Stimulated activated CD4-positive, alpha-beta T cell treated with anti-CD3 and anti-CD28 coated beads, Interleukin-1b, Interleukin-23, amount 100 ng/mL, for 24 hours (primary cell): ENCODE results near the gene HPSE2.
"Not testable (repeated sequence)": the region's sequence is repeated elsewhere in the genome, so short reads cannot be mapped to it uniquely, and the experiment has no call there.

Experiments
- DNase-seq, 4 experiments: peaks; one replicate each; pipeline ENCODE4 v3.0.0-alpha.2; 2020; ENCODE audit warnings: low read depth in 4 of 4, low spot score in 1 of 4

HPSE2 gene

DNA sequence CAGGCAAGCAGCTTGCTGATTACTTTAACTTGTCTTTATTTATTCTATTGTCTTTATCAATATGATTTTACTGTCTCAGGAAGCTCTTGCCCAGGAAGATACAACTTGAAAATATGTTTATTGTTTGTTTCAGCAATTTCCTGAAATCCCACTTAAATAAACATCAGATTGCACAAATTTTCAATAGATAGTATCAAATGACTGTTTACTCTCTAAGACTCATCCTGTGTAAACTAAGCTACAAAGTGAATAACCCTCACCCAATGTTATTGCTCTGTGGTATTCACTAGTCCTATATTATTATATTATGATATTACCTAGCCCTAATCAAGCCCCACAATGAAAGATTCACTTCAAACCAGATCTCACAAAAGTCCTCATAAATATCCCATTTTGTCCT is 658.5 kb downstream of the HPSE2 start:
- DNase-seq: no peak

DNA sequence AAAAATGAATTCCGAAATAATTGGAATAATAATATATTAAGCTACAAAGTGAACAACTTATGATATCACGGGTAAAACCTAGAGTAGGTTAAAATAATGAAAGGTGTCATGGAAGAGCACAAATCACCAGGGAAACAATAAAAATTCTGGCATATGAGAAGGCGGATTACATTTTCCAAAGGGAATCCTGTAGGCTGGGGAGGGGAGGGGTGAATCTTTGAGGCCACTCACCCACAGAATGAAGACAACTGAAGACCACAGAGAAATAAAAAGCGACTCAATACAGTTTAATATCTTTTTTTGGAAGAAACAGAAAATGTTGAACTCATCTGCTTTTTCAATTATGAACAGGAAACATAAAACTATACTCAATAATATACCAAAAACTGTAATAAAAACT is 659.6 kb downstream of the HPSE2 start:
- no peak for DNase-seq

DNA sequence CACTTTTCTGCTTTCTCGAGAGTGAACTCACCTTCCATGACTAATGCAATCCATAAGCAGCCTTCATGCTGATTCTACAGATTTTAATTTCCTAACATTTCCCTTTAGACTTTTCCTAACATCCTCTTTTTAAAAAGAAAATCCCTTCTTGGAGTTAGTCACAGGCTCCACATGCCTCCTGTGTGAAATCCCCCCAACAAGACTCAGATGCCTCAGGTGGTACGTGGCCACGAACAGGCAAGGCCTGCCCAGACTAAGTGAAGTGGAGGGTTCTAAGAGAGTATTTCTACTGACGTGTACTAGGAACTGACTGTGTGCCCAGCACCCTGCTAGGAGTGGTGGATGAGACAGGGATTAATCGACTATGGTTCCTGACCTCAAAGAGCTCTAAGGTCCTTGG is 663.1 kb downstream of the HPSE2 start:
- no peak for DNase-seq

DNA sequence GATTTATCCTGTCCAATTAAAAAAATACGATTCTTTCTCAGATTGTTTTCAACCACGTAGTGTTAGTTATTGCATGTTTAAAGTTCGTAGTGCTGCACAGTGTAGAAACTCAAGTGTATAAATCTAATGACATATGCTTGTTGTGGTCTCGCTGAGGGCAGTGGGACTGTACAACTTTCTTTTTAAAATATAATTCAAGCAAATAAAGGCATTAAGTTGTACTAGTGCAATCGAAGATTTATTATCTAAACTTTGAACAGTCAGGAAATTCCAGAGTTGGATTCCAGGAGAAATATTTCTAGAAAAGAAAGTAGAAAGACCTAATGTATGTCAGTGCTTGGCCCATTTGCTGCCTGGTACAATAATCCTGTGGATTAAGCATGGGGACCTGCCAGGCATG is 664.8 kb downstream of the HPSE2 start:
- no peak for DNase-seq

DNA sequence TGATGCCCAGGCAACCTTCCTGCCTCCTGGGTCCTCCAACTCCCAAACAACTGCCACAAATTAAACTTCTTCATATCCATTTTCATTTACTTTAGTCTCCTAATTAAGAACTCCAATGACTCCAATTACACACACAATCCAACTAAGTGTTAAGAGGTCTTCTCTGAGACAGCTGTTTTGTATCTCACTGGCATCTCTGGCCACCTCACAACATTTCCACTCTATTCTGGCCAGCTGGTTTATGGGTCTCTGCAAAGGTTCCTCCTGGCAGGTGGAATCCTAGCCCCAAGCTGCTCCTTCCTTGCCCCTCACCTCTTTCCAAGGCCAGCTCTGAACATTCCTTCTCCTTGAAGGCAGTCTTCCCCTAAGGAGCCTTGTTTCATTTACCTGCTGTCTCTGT is 665.8 kb downstream of the HPSE2 start:
- DNase-seq: no peak

DNA sequence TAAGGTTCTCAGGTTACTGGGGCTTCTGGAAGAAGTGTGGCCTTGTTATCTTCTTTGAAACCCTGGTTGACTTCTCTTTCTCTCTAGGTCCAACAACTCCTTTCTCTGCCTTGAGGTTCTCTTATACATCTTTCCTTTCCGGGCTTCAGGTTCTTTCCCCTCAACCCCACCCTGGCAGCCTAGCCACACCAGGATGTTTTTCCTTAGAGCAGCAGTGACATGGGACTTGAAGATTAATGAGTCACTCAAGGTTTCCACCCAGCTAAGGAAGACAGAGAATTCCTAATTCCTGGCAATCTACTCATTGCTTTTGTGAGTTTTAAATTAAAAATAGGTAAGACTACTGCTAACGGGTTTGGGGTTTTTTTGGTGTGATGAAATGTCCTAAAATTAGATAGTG is 667.1 kb downstream of the HPSE2 start:
- DNase-seq: no peak

DNA sequence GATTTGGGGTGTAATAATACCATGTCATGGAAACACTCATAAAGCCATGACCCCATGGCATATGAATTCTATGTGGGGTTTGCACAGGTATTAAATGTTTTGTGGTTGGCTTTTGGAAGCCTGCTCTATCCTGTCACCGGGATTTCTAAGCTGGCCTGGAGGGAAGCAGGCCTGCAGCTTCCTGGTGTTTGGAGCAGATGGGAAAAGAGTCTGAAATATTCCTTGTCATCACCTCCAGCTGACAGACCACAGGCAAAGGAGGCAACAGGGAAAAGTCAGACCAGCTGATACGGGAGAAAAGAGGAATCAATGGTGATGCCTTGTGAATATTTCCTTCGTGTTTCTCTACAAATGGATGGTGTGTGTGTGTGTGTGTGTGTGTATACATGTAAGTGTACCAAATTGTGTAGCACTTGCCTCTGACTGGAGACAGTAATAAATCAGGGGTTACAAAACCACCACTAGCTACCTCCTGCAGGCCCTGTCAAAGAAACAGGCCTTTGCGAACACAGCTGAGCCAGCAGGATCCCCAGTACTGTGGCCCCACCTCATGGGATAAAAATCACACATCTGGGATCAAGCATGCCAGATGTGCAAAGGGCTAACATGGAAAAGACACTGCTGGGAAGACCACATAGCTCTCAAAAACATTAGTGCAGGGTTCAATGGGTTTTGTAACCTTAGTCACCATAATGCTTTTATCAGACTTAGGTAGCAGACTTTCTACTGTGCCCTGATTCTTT is 668.1 kb downstream of the HPSE2 start:
- no peak for DNase-seq

DNA sequence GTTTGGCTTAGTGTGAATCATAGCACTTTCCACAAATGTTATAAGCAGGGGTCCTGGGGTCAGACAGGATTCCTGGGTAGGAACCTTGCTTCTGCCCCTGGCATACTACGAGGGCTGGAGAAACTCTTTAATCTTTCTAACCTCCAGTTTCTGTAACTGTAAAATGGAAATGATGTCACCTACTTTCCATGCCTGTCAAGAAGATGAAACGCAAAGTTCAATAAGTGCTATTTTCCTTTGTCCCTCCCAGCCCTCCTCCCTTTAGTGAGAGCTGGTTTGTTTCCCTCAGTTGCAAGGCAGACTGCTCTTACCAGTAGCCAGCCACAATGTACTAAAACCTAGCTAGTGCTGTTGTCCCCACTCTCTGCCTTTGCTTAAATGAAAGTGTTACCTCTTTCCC is 671.8 kb downstream of the HPSE2 start:
- DNase-seq: no peak

DNA sequence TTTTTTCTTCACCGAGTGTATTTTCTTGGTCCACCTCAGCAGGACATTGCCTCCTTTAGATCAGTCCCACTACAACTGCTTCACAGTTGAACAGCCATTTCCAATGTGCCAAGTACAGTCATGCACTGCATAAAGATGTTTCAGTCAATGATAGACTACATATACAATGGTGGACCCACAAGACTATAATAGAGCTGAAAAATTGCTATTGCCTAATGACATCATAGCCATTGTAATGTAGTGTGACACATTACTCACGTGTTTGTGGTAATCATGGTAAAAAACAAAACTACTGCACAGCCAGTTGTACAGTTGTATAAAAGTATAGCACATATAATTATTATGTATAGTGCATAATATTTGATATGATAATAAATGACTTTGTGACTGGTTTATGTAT is 675.1 kb downstream of the HPSE2 start:
- no peak for DNase-seq

DNA sequence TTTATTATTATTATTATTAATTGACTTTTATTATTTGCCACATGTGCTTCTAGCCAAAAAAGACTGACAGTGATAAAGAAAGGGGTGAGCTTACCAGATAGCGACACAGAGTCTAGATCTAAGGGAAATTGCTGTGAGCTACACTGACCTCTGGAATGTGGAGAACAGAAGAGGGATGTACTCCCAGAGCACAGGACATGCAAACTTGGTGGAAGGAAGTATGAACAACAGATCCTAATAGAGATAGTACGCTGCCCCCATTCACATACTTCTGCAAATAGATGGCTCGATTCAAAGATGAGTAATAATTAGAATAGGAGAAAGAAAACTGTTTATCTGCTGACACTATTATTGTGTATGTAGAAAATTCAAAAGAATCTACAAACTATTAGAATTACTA is 679.6 kb downstream of the HPSE2 start:
- DNase-seq: no peak

DNA sequence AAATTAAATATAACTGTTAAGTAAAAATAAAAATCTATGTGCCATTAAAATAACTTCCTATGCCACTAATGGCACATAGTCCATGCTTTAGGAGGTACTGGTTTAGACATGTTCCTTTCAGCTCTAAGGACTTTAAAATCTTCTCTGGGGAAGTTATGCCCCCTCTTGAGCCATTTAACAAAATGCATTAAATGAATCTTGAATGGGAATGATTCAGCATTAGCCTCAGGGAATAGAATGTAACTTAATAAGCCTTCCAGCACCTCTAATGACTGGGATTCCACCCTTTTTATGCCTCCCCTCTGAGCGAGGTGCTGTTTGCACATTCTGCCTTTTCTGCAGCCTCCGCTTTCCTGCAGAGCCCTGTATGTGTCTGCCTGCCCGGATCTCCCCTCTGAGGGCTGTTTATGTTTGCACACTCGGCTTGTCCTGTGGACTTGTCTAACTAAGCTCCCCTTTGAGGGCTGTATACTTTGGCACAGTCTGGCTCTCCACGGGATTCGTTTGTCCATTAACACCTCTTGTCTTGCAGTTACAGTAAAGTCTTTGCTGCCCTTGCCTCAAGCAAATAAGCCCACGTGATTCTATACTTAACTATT is 680.5 kb downstream of the HPSE2 start:
- no peak for DNase-seq

DNA sequence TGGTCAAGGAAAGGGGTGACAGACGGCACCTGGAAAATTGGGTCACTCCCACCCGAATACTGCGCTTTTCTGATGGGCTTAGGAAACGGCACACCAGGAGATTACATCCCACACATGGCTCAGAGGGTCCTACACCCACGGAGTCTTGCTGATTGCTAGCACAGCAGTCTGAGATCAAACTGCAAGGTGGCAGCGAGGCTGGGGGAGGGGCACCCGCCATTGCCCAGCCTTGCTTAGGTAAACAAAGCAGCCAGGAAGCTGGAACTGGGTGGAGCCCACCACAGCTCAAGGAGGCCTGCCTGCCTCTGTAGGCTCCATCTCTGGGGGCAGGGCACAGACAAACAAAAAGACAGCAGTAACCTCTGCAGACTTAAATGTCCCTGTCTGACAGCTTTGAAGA is 694.1 kb downstream of the HPSE2 start:
- not testable (repeated sequence) for DNase-seq

DNA sequence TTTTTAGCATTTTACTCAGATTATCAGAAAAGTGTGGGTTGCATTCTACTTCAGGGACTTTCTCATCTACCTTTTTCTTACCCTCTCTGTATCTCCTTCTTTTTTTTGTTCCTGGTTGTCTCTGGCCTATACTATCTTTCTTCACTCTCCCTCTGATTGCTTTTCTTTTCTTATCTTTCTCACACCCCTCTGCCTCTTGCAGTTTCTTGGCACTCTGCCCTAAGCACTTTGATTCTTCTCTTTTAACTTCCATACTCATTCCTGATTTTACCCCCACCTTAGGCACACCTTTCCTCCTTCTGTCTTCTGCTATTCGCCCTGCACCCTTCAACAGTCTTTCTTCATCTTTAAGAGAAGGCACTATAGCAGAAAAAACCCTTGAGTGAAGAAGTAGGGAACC is 696.1 kb downstream of the HPSE2 start:
- no peak for DNase-seq

DNA sequence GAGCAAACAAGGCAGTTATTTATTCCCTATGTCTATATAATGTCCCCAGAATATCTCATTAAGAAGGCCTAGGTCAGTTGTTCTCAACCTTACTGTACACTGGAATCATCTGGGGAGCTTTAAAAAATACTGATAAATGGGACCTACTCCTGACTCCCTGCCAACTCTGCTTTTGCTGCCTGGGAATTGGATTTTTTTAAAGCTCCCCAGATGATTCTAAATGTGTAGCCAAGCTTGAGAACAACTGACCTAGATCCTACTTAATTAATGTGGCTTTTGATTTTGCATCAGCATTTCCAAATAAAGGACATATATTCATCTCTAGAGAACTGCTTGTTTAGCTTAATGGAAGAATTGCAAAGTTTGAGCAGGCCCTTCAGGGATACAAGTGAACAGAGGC is 697.2 kb downstream of the HPSE2 start:
- no peak for DNase-seq

DNA sequence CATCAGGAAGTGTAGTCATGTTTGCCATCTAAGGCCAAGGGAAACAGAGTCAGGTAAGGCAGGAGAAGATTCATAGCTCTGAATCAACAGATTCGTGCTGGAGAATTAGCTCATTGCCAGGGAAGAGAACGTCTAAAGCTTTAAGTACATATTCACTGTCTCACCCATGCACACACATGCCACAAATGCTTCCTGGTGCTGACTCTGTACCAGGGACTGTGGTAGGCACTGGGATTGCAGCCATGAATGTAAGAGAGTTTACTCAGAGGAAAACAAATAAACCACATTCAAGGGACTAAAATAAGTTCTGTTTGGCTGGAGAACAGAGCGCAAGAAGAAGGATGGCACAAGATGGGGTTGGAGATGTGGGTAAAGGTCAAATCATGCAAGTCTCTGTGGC is 699.1 kb downstream of the HPSE2 start:
- DNase-seq: no peak

DNA sequence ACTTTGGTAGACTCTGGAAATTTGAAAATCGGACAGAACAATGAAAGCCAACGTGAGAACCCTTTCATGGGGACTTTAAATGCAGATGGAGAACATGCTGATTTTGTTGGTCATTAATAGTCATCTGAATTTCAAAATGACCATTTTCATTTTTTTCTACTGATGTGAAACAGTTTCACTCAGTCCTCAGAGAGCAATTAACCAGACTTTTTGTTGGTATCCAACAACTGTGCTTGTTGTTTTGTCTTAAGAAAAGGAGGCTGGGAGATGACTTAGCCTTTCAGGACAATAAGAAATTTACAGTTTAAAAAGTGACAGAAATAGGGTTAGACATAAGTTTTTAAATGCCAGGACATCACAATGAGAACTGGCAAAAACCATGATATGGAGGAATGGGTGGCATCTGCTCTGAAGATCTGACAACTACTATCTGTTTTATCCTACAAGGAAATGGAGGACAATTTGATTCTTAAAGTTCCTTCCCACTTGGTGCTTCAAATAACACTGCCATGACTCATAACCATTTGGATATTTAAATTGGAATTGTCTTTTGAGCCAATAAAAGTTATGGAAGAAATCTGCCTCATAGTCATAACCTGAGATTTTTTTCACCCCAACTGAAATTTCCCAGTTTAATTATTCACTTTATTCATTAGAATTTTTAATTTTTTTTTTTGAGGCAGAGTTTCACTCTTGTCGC is 701.8 kb downstream of the HPSE2 start:
- DNase-seq: no peak

DNA sequence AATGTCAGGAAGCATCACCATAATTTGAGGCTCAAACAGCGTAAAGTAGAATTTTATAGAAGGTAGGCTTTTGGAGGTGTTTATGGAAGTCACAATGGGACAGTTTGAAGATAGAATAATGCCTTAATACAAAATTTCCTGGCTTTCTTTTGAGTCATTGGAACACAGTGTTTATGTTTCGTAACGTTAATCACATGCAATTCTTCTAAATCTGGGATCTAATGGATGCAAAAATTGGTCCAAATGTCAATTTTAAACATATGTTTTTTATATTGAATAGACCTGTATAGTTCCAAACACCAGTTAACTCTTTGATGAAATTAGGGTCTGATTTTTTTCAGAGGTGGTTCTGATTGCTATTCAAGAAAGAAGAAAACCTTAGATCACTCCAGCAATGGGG is 702.4 kb downstream of the HPSE2 start:
- no peak for DNase-seq

DNA sequence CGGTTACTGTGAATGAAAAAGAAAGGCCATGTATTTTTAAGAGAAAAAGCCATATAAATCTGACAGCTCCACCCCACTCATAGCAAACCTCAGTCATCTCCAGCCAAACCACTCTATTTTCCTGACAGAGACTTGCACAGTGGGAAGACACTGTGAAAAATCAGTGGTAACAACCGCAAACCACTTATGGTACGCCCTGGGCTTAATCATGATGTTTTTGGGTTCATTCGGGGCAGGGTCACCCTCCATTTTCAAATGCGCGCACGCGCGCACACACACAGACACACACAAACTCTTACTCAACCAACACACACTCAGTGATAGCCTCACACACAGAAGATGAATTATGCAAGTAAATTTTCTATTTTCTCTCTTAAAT is 706.9 kb downstream of the HPSE2 start:
- DNase-seq: no peak

DNA sequence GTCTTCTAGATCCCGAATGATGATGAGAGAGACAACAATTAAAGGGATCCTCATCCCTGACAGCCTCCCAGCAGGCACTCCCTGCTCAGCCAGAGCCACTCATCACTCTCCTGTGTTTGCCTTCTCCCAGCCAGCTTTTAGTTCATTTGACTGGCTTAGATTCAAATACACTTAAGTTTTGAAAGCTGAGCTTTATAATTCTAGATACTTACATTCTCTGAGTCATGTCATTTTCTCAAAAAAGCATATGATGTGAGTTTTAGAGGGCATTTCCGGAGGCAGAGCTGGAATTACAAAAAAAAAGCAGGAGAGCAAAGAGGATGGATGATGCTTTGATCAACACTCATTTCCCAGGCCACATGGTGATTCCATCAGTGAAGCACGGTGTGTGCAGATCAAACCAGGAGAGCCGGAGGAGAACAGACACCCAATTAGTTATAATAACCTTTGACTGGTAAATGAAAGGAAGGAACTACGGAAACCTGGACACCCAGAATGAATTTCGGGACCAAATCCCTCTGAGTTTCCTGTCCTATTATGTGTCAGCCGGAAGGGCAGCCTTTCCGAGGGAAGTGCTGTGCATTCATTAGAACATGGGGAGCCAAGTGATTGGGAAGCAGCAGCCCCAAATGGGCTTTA is 707.4 kb downstream of the HPSE2 start:
- no peak for DNase-seq

DNA sequence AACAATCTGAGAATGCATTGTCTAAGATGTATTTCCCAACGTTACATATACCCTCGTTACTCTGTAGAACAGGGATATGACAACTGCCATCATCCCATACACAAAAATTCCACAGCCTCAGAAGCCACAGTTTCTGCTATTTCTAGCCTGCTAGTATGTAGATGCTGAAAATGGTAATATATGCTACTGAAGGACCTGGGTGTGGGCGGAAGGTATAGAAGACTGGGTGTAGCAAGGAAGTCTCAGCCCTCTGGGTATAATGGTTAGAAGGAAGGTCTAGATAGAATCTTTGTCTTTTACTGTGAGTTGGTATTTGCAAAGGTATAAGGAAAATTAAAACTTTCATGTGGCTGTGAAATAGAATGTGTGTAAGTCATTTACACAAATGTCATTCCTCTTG is 709.7 kb downstream of the HPSE2 start:
- DNase-seq: no peak

DNA sequence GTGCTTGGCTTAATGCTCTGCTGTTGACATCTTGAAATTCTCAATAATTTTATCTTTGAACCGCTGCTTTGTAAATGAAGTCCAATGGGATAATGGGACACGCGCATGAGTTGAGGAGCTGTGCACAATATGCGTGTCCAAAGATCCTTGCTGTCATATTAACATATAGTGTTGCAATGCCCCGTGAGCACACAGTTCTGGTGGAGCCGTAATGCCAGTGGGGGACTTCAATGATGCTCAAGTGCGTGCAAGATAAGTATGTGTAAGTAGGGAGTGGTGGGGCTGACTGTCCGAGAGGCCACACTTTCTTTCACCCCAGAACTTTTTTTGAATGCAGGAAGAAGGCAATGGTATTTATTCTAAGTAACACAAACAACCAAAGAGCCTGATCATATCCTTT is 711.5 kb downstream of the HPSE2 start:
- DNase-seq: no peak

DNA sequence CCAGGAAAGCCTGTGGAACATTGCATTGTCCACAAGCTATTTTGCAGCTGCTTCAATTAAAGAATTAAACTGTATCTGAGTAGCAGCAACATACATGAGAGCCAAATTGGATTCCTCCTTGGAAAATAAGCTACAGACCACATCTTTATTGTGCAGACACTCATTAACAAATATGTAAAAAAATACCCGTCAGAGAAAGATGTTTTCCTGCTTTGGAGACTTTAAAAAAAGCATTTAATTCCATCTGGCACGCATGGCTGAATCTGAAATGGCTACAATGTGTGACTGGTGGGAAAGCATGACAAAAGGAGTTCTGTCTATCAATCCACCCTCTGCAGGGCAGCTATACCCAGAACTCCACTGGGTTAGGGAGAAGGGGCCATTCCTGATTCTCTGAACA is 715.8 kb downstream of the HPSE2 start:
- DNase-seq: no peak
